ENCODE measurements around the gene KCNJ18.
"Not testable (repeated sequence)": the region's sequence is repeated elsewhere in the genome, so short reads cannot be mapped to it uniquely, and the experiment has no call there.

DNA sequence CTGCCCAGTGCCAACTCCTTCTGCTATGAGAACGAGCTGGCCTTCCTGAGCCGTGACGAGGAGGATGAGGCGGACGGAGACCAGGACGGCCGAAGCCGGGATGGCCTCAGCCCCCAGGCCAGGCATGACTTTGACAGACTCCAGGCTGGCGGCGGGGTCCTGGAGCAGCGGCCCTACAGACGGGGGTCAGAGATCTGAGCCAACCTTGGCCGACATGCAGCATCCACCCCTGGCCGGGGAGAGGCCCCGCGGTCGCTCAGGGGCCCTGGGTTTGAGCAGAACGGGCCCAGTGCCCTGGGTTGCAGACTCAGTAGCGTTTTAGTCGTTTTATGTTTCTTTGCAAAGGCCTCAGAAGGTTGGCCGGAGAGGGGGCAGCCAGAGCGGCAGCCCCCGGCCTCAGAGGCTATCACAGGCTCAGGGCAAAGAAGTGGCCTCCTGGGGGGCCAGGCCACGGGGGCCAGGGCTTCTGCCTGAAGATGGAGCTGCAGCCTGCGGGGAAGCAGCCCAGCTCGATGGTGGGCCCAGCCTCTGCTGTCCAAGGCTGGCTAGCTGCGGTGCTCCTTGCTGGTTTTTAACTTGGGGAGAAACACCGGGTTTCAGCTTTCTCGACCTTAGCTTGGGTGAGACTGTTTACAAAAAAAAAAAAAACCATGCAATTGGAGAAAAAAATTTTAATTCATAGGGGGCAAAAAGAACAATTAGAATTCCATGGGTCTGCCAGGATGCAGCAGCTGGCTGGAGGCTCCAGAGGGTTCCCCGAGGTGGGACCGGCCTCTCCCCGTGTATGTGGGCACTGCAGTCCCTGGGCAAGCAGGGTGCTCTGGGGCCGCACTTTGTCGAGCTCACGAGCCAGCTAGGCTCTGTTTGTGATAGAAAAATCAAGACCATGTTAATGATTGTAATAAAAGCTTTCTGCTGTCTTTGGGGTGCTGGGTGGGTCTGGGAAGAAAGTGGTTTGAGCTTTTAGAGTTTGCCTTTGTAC, 11.9 kb downstream of the KCNJ18 start:
- not testable (repeated sequence) for TF ChIP-seq CTCF (IDR thresholded peaks at IDR 0.05; ENCODE audit: borderline replicate concordance, extremely low read depth, low read length, poor library complexity, severe bottlenecking); EZH2 (IDR thresholded peaks at IDR 0.05; ENCODE audit: borderline replicate concordance, low read depth, low read length, severe bottlenecking)
